WI38 (cell line): ENCODE results near the gene TRIM47.
"Not testable (repeated sequence)": the region's sequence is repeated elsewhere in the genome, so short reads cannot be mapped to it uniquely, and the experiment has no call there.

Source experiments
- H3K4me3 ChIP-seq: 2 replicates; pipeline ENCODE4 v1.5.1; 2011; ENCODE audit warnings: low read depth, mild to moderate bottlenecking, control low read depth, low read length
- TF ChIP-seq, protein P1 (sequence below): IDR thresholded peaks from 2 replicates; pipeline ENCODE4 v1.5.1; 2012; ENCODE audit warnings: low read depth, mild to moderate bottlenecking, control low read depth, low read length

TRIM47 gene

DNA sequence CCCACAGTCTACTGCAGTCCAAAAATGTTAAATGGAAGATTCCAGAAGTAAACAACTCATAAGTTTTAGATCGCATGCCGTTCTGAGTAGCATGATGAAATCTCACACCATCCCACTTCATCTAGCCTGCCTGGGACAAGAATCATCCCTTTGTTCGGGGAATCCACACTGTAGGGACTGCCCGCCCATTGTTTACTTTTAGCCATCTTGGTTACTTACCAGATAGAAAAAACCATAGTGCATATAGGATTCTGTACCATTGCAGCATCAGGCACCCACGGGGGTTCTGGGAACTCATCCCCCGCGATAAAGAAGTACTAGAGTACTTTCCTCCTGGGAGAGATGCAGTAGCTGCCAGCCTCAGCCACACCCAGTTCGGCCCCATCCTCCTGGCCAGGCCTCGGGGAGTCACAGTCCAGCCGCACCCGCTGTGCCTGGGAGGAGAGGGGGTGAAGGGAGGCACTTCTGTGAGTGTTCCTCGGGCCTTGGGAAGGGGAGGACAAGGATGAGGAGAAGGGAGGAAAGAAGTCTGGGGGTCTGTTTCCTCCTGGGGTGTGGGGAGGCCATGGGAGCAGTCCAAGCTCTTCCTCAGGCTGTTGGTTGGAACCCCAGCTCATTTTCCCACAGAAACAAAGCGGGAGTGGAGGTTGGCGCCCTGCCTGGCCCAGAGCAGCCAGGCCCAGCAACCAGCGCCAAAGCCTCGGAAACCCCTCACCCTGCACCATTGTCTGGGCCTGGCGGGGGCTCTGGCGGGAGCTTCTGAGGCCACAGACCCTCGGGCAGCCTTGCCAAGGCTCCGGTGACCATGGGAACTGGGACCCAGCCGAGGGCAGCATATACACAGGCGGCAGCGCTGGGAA is 8.9 kb downstream of the TRIM47 start:
- peak overlapping the region; percentile 51 for H3K4me3 ChIP-seq
- TF ChIP-seq, protein P1, sequence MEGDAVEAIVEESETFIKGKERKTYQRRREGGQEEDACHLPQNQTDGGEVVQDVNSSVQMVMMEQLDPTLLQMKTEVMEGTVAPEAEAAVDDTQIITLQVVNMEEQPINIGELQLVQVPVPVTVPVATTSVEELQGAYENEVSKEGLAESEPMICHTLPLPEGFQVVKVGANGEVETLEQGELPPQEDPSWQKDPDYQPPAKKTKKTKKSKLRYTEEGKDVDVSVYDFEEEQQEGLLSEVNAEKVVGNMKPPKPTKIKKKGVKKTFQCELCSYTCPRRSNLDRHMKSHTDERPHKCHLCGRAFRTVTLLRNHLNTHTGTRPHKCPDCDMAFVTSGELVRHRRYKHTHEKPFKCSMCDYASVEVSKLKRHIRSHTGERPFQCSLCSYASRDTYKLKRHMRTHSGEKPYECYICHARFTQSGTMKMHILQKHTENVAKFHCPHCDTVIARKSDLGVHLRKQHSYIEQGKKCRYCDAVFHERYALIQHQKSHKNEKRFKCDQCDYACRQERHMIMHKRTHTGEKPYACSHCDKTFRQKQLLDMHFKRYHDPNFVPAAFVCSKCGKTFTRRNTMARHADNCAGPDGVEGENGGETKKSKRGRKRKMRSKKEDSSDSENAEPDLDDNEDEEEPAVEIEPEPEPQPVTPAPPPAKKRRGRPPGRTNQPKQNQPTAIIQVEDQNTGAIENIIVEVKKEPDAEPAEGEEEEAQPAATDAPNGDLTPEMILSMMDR: no peak

DNA sequence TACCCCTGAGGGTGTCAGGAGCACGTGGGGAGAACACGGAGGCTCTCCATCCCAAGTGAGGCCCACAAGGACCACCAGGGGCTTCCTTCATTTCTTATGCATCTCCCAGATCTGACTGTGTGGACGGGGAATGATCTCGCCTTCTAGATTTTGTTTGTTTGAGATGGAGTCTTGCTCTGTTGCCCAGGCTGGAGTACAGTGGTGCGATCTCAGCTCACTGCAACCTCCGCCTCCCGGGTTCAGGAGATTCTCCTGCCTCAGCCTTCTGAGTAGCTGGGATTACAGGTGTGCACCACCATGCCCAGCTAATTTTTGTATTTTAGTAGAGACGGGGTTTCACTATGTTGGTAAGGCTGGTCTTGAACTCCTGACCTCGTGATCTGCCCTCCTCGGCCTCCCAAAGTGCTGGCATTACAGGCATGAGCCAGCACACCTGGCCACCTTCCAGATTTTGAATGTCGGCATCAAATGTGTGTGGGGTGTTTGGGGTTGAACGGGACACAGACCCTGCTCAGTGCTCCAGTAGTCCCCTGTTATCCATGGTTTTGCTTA is 9.6 kb downstream of the TRIM47 start:
- H3K4me3 ChIP-seq: peak overlapping the region; percentile 51

DNA sequence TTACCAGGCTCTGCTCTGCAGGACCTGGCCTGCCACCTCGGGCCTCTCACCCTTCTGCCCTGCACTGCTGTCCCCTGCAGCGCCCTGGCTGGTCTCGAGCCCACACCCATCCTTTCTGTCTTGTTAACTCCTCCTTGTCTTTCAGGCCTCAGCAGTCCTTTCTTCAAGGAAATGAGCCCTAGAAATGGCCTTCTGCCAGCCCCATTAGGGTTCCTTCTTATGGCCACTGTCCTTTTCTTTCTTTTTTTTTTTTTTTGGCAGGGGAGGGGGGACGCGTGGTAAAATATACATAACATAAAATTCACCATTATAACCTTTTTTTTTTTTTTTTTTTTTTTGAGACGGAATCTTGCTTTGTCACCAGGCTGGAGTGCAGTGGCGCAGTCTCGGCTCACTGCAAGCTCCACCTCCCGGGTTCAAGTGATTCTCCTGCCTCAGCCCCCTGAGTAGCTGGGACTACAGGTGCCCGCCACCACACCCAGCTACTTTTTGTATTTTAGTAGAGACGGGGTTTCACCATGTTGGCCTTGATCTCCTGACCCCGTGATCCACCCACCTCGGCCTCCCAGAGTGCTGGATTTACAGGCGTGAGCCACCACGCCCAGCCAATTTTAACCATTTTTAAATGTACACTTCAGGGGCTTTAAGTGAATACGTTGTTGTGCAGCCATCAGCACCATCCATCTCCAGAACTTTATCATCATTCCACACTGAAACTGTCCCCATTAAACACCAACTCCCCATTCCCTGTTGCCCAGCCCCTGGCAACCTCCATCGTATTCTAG is 12.8 kb downstream of the TRIM47 start:
- H3K4me3 ChIP-seq: not testable (repeated sequence)

DNA sequence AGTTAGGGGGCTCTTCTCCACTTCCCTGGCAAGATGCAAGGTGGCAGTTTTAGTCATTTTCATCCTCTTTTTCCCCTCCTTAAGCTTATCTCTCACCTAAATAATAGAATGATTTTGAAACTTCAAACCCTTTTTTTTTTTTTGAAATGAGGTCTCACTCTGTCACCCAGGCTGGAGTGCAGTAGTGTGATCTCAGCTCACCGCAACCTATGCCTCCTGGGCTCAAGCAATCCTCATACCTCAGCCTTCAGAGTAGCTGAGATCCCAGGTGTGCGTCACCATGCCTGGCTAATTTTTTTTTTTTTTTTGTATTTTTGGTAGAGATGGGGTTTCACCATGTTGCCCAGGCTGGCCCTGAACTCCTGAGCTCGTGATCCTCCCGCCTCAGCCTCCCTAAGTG is 13.5 kb downstream of the TRIM47 start:
- not testable (repeated sequence) for H3K4me3 ChIP-seq

DNA sequence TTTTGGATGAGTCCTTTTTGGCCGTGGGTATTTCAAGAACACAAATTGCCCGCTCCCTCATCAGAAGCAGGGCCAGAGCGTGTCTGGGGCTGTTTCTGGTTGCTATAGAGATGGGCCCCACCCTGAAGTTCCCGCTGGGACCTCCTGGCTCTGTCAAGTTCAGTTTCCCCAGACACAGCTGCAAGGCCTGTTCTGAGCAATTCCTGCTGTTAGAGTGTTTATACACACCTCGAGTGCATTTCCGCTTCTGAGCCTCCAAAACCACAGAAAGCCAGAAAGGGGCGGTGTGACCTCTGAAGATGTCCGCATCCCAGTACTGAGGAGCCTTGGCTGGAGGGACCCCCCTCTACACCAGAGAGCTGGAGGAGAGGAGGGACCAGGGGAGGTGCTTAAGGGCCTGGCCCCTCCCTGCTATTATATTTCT is 13.9 kb downstream of the TRIM47 start:
- TF ChIP-seq, protein P1: no peak
- H3K4me3 ChIP-seq: no peak overlapping the region

DNA sequence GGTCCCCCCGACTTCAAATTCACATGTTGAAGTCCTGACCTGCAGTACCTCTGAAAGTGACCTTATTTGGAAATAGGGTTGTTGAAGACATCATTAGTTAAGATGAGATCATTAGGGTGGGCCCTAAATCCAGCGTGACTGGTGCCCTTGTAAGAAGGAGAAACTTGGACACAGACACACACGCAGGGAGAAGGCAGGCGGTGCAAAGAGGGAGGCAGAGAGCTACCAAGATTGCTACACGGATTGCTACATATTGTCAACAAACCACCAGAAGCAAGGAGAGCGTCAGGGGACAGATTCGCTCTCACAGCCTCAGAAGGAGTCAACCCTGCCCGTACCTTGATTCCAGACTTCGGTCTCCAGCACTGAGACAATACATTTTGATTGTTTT is 16.5 kb downstream of the TRIM47 start:
- TF ChIP-seq, protein P1: no peak
- H3K4me3 ChIP-seq: no peak overlapping the region

DNA sequence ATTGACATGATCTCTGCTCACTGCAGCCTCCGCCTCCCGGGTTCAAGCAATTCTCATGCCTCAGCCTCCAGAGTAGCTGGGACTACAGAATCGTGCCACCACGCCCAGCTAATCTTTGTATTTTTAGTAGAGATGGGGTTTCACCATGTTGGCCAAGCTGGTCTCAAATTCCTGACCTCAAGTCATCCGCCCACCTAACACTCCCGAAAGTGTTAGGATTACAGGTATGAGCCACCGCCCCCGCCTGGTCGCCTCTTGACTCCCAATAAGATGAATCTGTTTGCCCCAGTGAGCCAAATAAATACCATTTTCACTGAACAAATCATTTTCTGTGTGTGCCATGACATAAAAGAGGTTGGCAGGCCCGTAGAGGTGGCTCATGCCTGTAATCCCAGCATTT is 19.0 kb downstream of the TRIM47 start:
- H3K4me3 ChIP-seq: not testable (repeated sequence)

DNA sequence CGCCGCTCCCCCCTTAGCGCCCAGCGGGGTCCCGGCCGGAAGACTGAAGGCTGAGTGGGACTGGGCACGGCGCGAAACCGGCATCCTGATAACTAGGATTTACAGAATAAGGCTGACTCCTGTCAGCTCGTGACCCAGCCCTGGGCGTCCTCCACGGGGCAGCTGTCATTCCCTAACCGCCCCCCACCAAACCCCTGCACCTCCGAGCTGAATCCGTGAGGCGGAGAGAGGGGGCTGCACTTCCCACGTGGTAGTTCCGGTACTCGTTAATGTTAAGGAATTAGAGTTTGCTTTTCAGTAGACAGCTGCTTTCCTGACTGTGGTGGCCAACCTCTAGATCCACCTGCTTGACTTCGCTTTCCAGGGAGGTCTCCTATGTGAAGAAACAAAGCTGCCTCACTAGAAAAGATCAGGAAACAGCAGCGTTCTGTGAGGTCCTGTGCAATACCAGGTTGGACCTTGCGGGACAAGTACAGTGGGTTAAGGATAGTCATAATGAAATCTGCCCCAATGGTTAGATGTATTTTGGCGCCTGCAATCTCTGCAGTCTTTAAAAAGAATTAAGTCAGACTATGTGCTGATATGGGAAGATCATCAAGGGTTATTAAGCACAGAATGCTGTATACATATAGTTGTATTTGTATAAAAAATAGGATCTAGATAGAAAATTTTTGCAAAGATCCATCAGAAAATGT is 22.2 kb downstream of the TRIM47 start:
- TF ChIP-seq, protein P1: peak; percentile 44

DNA sequence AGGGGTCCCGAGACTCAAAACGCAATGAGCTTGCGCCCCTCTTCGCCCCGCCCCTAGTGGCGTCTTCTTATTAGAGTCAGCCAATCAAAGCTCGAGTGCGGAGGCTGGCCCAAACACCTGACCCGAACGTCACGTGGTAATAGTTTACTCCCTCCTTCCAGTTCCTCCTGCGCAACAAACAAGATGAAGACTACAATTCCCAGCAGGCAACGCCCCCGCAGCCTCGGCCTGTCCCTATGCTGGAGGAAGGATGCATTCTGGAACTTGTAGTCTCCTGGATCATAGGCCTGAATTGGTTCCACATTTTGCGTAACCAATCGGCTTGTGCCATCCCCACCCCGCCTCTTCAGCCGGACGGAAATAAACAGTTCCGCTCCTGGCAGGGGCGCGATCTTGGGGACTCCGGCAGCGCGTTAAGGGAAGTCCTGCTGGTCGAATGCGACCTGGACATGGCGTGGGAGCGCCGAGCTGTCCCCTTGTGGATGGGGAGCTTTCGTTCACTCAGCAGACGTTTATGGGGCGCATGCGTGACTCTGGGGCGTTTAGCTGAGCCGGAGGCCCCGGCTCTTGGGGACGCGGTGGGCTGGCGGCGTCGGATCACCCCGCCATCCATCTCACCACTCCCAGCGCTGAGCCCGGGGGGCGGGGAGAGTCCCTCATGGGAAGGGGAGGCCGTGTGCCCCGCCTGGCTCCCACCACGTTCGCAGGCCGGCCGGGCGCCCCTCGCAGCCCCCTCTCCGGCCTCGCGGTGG is 22.9 kb downstream of the TRIM47 start, which contains the start of gene WBP2:
Gene WBP2, minus strand, starts transcription at position 26 of the 752 bp plus-strand sequence. CDS start 38 bp downstream, outside the sequence.
- peak within 1 kb of the TSS; percentile 83 for H3K4me3 ChIP-seq
- TF ChIP-seq, protein P1: no peak; the same call in 1 of the 2 replicates

More for the DNA sequence above, 22.2 kb downstream of the TRIM47 start:
- peak overlapping the region; percentile 83 for H3K4me3 ChIP-seq
